ENCODE measurements around the gene MUS81. TPM values are rescaled to one million over a fixed set of nuclear protein-coding genes. Genes with fewer than 3 reads are reported as not detected.
"Not testable (repeated sequence)": the region's sequence is repeated elsewhere in the genome, so short reads cannot be mapped to it uniquely, and the experiment has no call there.

The MUS81 gene
- total RNA-seq, 4 donors from 2014 or later, result 68.3 to 101 (median 78.9) TPM

- Histone ChIP-seq H3K27me3 (no peaks in the 10 kb centered on the region), H3K4me3 (peak overlapping the region in 2 of 4 donors; percentile 32 to 40), H3K36me3 (no peaks in the 10 kb centered on the region), H3K9me3 (no peaks in the 10 kb centered on the region), H3K27ac (peak overlapping the region in 3 of 4 donors; percentile 49 to 88 (median 75)), H3K4me1 (peaks cover 0 to 32% (median 2%) of the 10 kb centered on the region in 4 donors)
- TF ChIP-seq CTCF (IDR thresholded peaks at IDR 0.05) (no peak), POLR2A (IDR thresholded peaks at IDR 0.05) (peak; percentile 53 to 74)
- DNase-seq, result peak in 2 of 3 donors; percentile 73 to 77
Observed at GRCh38 chr11:65826984-65827735, 33.1 kb upstream of the MUS81 start.

- DNase-seq, result no peak
- Histone ChIP-seq H3K27ac (no peak overlapping the region), H3K9me3 (no peaks in the 10 kb centered on the region), H3K36me3 (no peaks in the 10 kb centered on the region), H3K4me3 (no peak overlapping the region), H3K4me1 (peaks cover 0 to 25% (median 3%) of the 10 kb centered on the region in 4 donors), H3K27me3 (no peaks in the 10 kb centered on the region)
- TF ChIP-seq CTCF (IDR thresholded peaks at IDR 0.05) (no peak), POLR2A (IDR thresholded peaks at IDR 0.05) (no peak)
Observed at GRCh38 chr11:65829459-65829858, 30.8 kb upstream of the MUS81 start.

- not testable (repeated sequence) for H3K27ac ChIP-seq, H3K36me3 ChIP-seq, DNase-seq, H3K9me3 ChIP-seq, H3K4me3 ChIP-seq, H3K27me3 ChIP-seq
- peaks cover 0 to 18% (median 3%) of the 10 kb centered on the region in 4 donors for H3K4me1 ChIP-seq
Observed at GRCh38 chr11:65832231-65832630, 28.0 kb upstream of the MUS81 start.

- Histone ChIP-seq H3K36me3 (no peaks in the 10 kb centered on the region), H3K9me3 (no peaks in the 10 kb centered on the region), H3K27me3 (no peaks in the 10 kb centered on the region), H3K4me3 (peak within 1 kb of the TSS; percentile 42 to 60 (median 58)), H3K27ac (peak within 1 kb of the TSS in 3 of 4 donors; percentile 16 to 72 (median 44)), H3K4me1 (peaks cover 0 to 9% (median 3%) of the 10 kb centered on the region in 4 donors)
- DNase-seq, result peak; percentile 93 to 98 (median 98)
- TF ChIP-seq CTCF (IDR thresholded peaks at IDR 0.05), result no peak
- TF ChIP-seq POLR2A (IDR thresholded peaks at IDR 0.05), result no peak
Observed at GRCh38 chr11:65833297-65834030, 26.8 kb upstream of the MUS81 start, which contains the start of gene SNX32. SNX32 (plus strand) TSS chr11:65833963; CDS start chr11:65834066, 103 bp downstream.

- peak overlapping the region; percentile 42 to 60 (median 58) for H3K4me3 ChIP-seq
- H3K9me3 ChIP-seq, result no peaks in the 10 kb centered on the region
- no peaks in the 10 kb centered on the region for H3K36me3 ChIP-seq
- peak overlapping the region in 1 of 4 donors; percentile 72 for H3K27ac ChIP-seq
- no peak for DNase-seq
- H3K27me3 ChIP-seq, result no peaks in the 10 kb centered on the region
- TF ChIP-seq POLR2A (IDR thresholded peaks at IDR 0.05) (no peak), CTCF (IDR thresholded peaks at IDR 0.05) (no peak)
- peaks cover 0 to 7% (median 3%) of the 10 kb centered on the region in 4 donors for H3K4me1 ChIP-seq
Observed at GRCh38 chr11:65834202-65834601, 26.0 kb upstream of the MUS81 start.

GRCh38 chr11:65842144-65842543 lies 18.1 kb upstream of the MUS81 start:
- no peaks in the 10 kb centered on the region for H3K27me3 ChIP-seq
- H3K36me3 ChIP-seq, result no peaks in the 10 kb centered on the region
- no peak overlapping the region for H3K4me3 ChIP-seq
- H3K27ac ChIP-seq, result no peak overlapping the region
- peaks cover 0 to 14% (median 0%) of the 10 kb centered on the region in 4 donors for H3K4me1 ChIP-seq
- no peak for TF ChIP-seq POLR2A (IDR thresholded peaks at IDR 0.05)
- no peak for TF ChIP-seq CTCF (IDR thresholded peaks at IDR 0.05)
- DNase-seq, result peak in 1 of 3 donors; percentile 41
- no peaks in the 10 kb centered on the region for H3K9me3 ChIP-seq
